Measurements from ENCODE around the gene CCNK.

Gene CCNK

GRCh38 chr14:99554757-99555531, 73.7 kb downstream of the CCNK start:
- no peak overlapping the region for H3K27ac ChIP-seq (ENCODE audit: low read length)
- ATAC-seq (ENCODE audit: insufficient read depth, low read depth) (no peak), DNase-seq (no peak)
- no peak overlapping the region for H3K9ac ChIP-seq (ENCODE audit: low read depth, low read length)
- no peaks in the 10 kb centered on the region for H3K27me3 ChIP-seq (ENCODE audit: insufficient read depth, low read length, poor library complexity)
- 0 out of 2 replicates have a peak, but pooled peaks cover 1% of the 10 kb centered on the region for H3K79me2 ChIP-seq (ENCODE audit: insufficient read depth, low read length)
- no peaks in the 10 kb centered on the region for H3K36me3 ChIP-seq (ENCODE audit: insufficient read depth, low read length)
- H3K9me3 ChIP-seq (ENCODE audit: insufficient read depth, low read length, severe bottlenecking): no peaks in the 10 kb centered on the region
- TF ChIP-seq, protein P1, sequence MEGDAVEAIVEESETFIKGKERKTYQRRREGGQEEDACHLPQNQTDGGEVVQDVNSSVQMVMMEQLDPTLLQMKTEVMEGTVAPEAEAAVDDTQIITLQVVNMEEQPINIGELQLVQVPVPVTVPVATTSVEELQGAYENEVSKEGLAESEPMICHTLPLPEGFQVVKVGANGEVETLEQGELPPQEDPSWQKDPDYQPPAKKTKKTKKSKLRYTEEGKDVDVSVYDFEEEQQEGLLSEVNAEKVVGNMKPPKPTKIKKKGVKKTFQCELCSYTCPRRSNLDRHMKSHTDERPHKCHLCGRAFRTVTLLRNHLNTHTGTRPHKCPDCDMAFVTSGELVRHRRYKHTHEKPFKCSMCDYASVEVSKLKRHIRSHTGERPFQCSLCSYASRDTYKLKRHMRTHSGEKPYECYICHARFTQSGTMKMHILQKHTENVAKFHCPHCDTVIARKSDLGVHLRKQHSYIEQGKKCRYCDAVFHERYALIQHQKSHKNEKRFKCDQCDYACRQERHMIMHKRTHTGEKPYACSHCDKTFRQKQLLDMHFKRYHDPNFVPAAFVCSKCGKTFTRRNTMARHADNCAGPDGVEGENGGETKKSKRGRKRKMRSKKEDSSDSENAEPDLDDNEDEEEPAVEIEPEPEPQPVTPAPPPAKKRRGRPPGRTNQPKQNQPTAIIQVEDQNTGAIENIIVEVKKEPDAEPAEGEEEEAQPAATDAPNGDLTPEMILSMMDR (IDR thresholded peaks at IDR 0.05; ENCODE audit: borderline replicate concordance, extremely low read depth, low read length, poor library complexity, severe bottlenecking): no peak
- TF ChIP-seq EZH2 (IDR thresholded peaks at IDR 0.05; ENCODE audit: borderline replicate concordance, low read depth, low read length, severe bottlenecking): no peak
- H3K4me3 ChIP-seq (ENCODE audit: low read depth in 1 of 2, low read length in 2 of 2): no peak overlapping the region
- H4K20me1 ChIP-seq (ENCODE audit: insufficient read depth, low read length): peaks cover 65% of the 10 kb centered on the region
- H2AFZ ChIP-seq (ENCODE audit: low read depth, low read length): no peak overlapping the region
- no peak overlapping the region for H3K4me2 ChIP-seq (ENCODE audit: insufficient read depth, low read length)
- no peaks in the 10 kb centered on the region for H3K4me1 ChIP-seq (ENCODE audit: insufficient read depth, low read length)

GRCh38 chr14:99556134-99556791, 75.1 kb downstream of the CCNK start:
- Histone ChIP-seq H3K79me2 (ENCODE audit: insufficient read depth, low read length) (0 out of 2 replicates have a peak, but pooled peaks cover 2% of the 10 kb centered on the region), H3K36me3 (ENCODE audit: insufficient read depth, low read length) (no peaks in the 10 kb centered on the region), H4K20me1 (ENCODE audit: insufficient read depth, low read length) (peaks cover 63% of the 10 kb centered on the region), H3K4me3 (ENCODE audit: low read depth in 1 of 2, low read length in 2 of 2) (no peak overlapping the region), H2AFZ (ENCODE audit: low read depth, low read length) (no peak overlapping the region), H3K9me3 (ENCODE audit: insufficient read depth, low read length, severe bottlenecking) (no peaks in the 10 kb centered on the region), H3K27me3 (ENCODE audit: insufficient read depth, low read length, poor library complexity) (no peaks in the 10 kb centered on the region), H3K27ac (ENCODE audit: low read length) (no peak overlapping the region), H3K9ac (ENCODE audit: low read depth, low read length) (no peak overlapping the region), H3K4me1 (ENCODE audit: insufficient read depth, low read length) (no peaks in the 10 kb centered on the region), H3K4me2 (ENCODE audit: insufficient read depth, low read length) (no peak overlapping the region)
- TF ChIP-seq, protein P1 (IDR thresholded peaks at IDR 0.05; ENCODE audit: borderline replicate concordance, extremely low read depth, low read length, poor library complexity, severe bottlenecking): no peak
- no peak for TF ChIP-seq EZH2 (IDR thresholded peaks at IDR 0.05; ENCODE audit: borderline replicate concordance, low read depth, low read length, severe bottlenecking)
- DNase-seq: no peak
- no peak for ATAC-seq (ENCODE audit: insufficient read depth, low read depth)

- peaks cover 65% of the 10 kb centered on the region for H4K20me1 ChIP-seq (ENCODE audit: insufficient read depth, low read length)
- H3K4me1 ChIP-seq (ENCODE audit: insufficient read depth, low read length): no peaks in the 10 kb centered on the region
- H3K36me3 ChIP-seq (ENCODE audit: insufficient read depth, low read length): no peaks in the 10 kb centered on the region
- no peaks in the 10 kb centered on the region for H3K9me3 ChIP-seq (ENCODE audit: insufficient read depth, low read length, severe bottlenecking)
- no peak overlapping the region for H3K27ac ChIP-seq (ENCODE audit: low read length)
- DNase-seq (no peak), ATAC-seq (ENCODE audit: insufficient read depth, low read depth) (no peak)
- H2AFZ ChIP-seq (ENCODE audit: low read depth, low read length): no peak overlapping the region
- no peak for TF ChIP-seq EZH2 (IDR thresholded peaks at IDR 0.05; ENCODE audit: borderline replicate concordance, low read depth, low read length, severe bottlenecking)
- TF ChIP-seq, protein P1 (IDR thresholded peaks at IDR 0.05; ENCODE audit: borderline replicate concordance, extremely low read depth, low read length, poor library complexity, severe bottlenecking): no peak
- no peak overlapping the region for H3K4me2 ChIP-seq (ENCODE audit: insufficient read depth, low read length)
- H3K27me3 ChIP-seq (ENCODE audit: insufficient read depth, low read length, poor library complexity): no peaks in the 10 kb centered on the region
- H3K79me2 ChIP-seq (ENCODE audit: insufficient read depth, low read length): peaks cover 6% of the 10 kb centered on the region; the same call in 1 of the 2 replicates
- no peak overlapping the region for H3K4me3 ChIP-seq (ENCODE audit: low read depth in 1 of 2, low read length in 2 of 2)
- H3K9ac ChIP-seq (ENCODE audit: low read depth, low read length): no peak overlapping the region
Observed at GRCh38 chr14:99559286-99559990, 78.2 kb downstream of the CCNK start.
